ENCODE results near the gene TESK2. TPM values are rescaled to one million over a fixed set of nuclear protein-coding genes. Genes with fewer than 3 reads are reported as not detected.

The TESK2 gene
- polyA plus RNA-seq, 3 donors = 3.9 to 13.1 (median 4.1) TPM

DNA sequence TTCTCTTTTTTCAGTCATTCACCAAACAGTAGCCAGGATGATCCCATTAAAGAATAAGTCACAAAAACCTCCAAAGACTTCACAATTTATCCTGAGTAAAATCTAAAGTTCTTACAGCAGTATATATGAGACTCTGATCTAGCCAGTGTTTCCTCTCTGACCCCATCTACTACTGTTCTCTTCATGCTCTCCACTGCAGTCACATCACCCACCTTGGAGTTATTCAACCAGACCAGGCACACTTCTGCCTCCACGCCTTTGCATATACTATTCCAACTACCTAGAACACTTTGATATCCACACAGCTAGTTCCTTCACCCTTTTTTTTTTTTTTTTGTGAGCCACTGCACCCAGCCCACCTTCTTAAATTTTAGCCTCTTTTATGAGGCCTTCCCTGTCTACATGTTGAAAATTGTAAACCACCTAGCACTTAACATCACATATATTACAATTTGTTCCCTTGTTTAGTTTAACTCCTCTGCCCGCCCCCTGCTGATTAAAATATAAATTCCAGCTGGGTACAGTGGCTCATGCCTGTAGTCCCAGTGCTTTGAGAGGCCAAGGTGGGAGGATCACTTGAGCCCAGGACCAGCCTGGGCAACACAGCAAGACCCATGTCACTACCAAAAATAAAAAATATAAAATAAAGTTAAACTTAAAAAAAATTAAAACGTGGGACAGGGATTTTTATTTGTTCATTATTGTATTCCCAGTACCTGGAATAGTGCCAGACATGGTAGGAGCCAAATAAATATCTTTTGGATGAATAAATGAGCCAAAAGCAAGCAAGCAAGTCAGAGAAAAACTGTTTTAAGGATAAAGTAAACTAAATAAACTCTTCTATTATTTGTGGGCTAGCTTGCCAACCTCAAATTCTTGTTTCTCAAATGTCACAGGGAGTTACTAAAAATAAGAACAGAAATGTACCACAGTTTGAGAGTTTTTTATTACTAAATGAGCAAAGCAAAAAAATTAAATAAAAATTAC, 115.6 kb downstream of the TESK2 start:
- Histone ChIP-seq H3K4me1 (ENCODE audit: control insufficient read depth in 1 of 2, insufficient read depth in 2 of 2, low read length in 2 of 2) (peaks cover 6 to 13% of the 10 kb centered on the region in 2 donors), H3K36me3 (replicated peaks in 1 of 2; ENCODE audit: control insufficient read depth in 1 of 2, insufficient read depth in 2 of 2, low read length in 2 of 2) (no peaks in the 10 kb centered on the region), H3K27ac (ENCODE audit: low read depth in 1 of 2, low read length in 2 of 2) (no peak overlapping the region), H3K9me3 (replicated peaks in 1 of 2; ENCODE audit: control insufficient read depth in 1 of 2, insufficient read depth in 1 of 2, low read length in 2 of 2) (no peaks in the 10 kb centered on the region), H3K4me2 (replicated peaks; ENCODE audit: extremely low read depth, low read length, poor library complexity, severe bottlenecking) (no peak overlapping the region), H3K4me3 (replicated peaks in 1 of 3; ENCODE audit: low read depth in 2 of 3, low read length in 3 of 3) (no peak overlapping the region), H3K9ac (ENCODE audit: insufficient read depth, low read length, poor library complexity, severe bottlenecking) (no peak overlapping the region), H2AFZ (ENCODE audit: insufficient read depth, low read depth, low read length, poor library complexity, severe bottlenecking) (no peak overlapping the region), H3K27me3 (ENCODE audit: control insufficient read depth in 2 of 2, insufficient read depth in 2 of 2, low read length in 2 of 2) (no peaks in the 10 kb centered on the region), H3K79me2 (ENCODE audit: insufficient read depth, low read length) (no peaks in the 10 kb centered on the region), H4K20me1 (ENCODE audit: insufficient read depth, low read length) (no peaks in the 10 kb centered on the region)
- Mint-ChIP-seq H3K4me3 (no peak overlapping the region), H3K27ac (no peak overlapping the region), H3K27me3 (ENCODE audit: low read depth in 3 of 3) (no peaks in the 10 kb centered on the region), H3K4me1 (peaks cover 20% of the 10 kb centered on the region), H3K36me3 (peaks cover 0 to 3% of the 10 kb centered on the region in 2 donors), H3K9me3 (peaks cover 0 to 2% (median 0%) of the 10 kb centered on the region in 7 donors)
- intact Hi-C loops (cut with micrococcal nuclease) = no loop called here
- 91% methylated on average over 1 of the region's 3 CpGs for WGBS (ENCODE audit: insufficient coverage)
- no peak for DNase-seq
- no peak for TF ChIP-seq CTCF (IDR thresholded peaks at IDR 0.05)

- Histone ChIP-seq H3K36me3 (replicated peaks in 1 of 2; ENCODE audit: control insufficient read depth in 1 of 2, insufficient read depth in 2 of 2, low read length in 2 of 2) (no peaks in the 10 kb centered on the region), H3K4me2 (replicated peaks; ENCODE audit: extremely low read depth, low read length, poor library complexity, severe bottlenecking) (peak overlapping the region; percentile 43), H3K4me3 (replicated peaks in 1 of 3; ENCODE audit: low read depth in 2 of 3, low read length in 3 of 3) (peak overlapping the region in 1 of 3 experiments; percentile 42), H3K9ac (ENCODE audit: insufficient read depth, low read length, poor library complexity, severe bottlenecking) (no peak overlapping the region), H2AFZ (ENCODE audit: insufficient read depth, low read depth, low read length, poor library complexity, severe bottlenecking) (peak overlapping the region; percentile 31), H4K20me1 (ENCODE audit: insufficient read depth, low read length) (no peaks in the 10 kb centered on the region), H3K79me2 (ENCODE audit: insufficient read depth, low read length) (no peaks in the 10 kb centered on the region), H3K4me1 (ENCODE audit: control insufficient read depth in 1 of 2, insufficient read depth in 2 of 2, low read length in 2 of 2) (peaks cover 6 to 14% of the 10 kb centered on the region in 2 donors), H3K27me3 (ENCODE audit: control insufficient read depth in 2 of 2, insufficient read depth in 2 of 2, low read length in 2 of 2) (no peaks in the 10 kb centered on the region), H3K27ac (ENCODE audit: low read depth in 1 of 2, low read length in 2 of 2) (peak overlapping the region in 1 of 2 donors; percentile 49), H3K9me3 (replicated peaks in 1 of 2; ENCODE audit: control insufficient read depth in 1 of 2, insufficient read depth in 1 of 2, low read length in 2 of 2) (no peaks in the 10 kb centered on the region)
- Mint-ChIP-seq H3K4me3 (peak overlapping the region; percentile 11 to 45), H3K4me1 (peaks cover 20% of the 10 kb centered on the region), H3K27me3 (ENCODE audit: low read depth in 3 of 3) (peaks cover 0 to 2% (median 1%) of the 10 kb centered on the region in 3 donors), H3K27ac (peak overlapping the region in 4 of 7 donors; percentile 28 to 85 (median 41)), H3K9me3 (peaks cover 0 to 2% (median 0%) of the 10 kb centered on the region in 7 donors), H3K36me3 (peaks cover 3% of the 10 kb centered on the region in 2 donors)
- intact Hi-C loops (cut with micrococcal nuclease) = no loop called here
- TF ChIP-seq CTCF (IDR thresholded peaks at IDR 0.05) = no peak
- no peak for DNase-seq
Measured at GRCh38 chr1:45373573-45373972, 117.4 kb downstream of the TESK2 start.

All from CD14-positive monocyte (primary cell).